Activated naive CD4-positive, alpha-beta T cell treated with anti-CD3 and anti-CD28 coated beads, Interleukin-2, amount 10 ng/mL, durations not matched to agents 5 hours and 36 hours (primary cell): ENCODE data around the gene OR51B2. TPM values are rescaled to one million over a fixed set of nuclear protein-coding genes. Genes with fewer than 3 reads are reported as not detected.

ENCODE experiments used
- total RNA-seq, 2 experiments: library from RNA; stranded (reverse); gene quantifications; one replicate each; pipeline ENCODE4 v1.2.3, GENCODE V29; 2021

The OR51B2 gene
- total RNA-seq = not detected

DNA sequence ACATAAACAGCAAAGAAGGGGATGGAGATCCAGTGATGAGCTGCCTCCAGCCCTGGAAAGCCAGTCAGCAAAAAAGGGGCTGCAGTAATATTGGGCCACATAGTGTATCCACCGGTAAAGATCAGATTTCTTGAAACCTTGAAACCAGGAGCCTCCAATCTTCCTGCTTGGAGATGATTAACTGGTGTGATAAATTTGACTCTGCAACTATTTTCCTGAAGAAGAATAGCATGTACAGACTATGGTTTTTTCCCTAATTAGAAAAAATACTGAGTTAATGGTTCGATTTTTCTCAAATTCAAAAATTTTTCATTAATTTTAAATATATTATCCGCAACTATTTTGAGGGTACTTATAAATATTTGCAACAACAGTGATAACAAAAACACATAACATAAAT lies at the start of gene OR51B2:
OR51B2 (minus strand) TSS at position 101 of the 400 bp plus-strand sequence; CDS start at position 101, 0 bp downstream.

DNA sequence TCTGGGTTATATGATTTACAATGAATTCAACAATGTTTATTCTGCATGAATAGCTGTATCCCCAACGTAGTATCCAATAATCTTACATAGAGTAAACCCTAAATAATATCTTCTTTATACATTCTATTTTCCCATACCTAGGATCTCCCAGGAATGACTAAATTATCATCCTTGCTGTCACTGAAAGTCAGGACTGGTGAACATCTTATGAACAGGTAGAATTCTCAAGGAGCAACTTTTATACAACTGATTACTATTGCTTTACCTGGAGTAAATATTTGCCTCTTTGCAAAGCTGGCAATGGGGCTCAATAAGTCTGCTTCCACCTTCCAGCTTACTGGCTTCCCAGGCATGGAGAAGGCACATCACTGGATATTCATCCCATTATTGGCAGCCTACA lies 27.1 kb upstream of the OR51B2 start, which contains the start of gene OR51B6:
OR51B6 (plus strand) TSS at position 301 of the 400 bp plus-strand sequence; CDS start at position 301, 0 bp downstream.

GRCh38 chr11:5343474-5344335 lies 19.6 kb upstream of the OR51B2 start, which contains the start of gene OR51B5:
OR51B5 (minus strand) TSS chr11:5343524; CDS start chr11:5343524, 0 bp downstream.

DNA sequence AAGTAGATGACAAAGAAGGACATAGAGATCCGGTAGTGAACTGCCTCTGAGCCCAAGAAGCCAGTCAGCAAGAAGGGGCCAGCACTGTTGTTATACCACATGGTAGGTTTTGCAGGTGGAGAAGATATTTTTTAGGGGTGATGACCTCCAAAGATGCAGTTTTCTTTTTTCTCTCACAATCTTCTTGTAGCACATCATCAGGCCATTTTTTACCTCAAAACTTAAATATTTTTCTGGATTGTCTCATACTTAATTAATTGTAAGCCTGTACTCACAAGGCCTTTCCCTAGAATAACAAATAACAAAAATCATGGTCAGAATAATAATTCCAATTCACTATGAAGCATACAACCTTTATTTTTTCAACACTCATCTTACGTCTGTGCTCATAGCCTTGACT lies 22.3 kb downstream of the OR51B2 start, which contains the start of gene OR51B4:
OR51B4 (minus strand) TSS at position 101 of the 400 bp plus-strand sequence; CDS start at position 101, 0 bp downstream.

Other genes starting within 250 kb of the OR51B2 start
- gene OR52A5, start 185.9 kb downstream of the OR51B2 start, total RNA-seq = not detected
- gene OR52A1, start 169.5 kb downstream of the OR51B2 start, total RNA-seq = not detected
- not detected for gene OR51V1, start 123.6 kb downstream of the OR51B2 start, total RNA-seq
- gene HBB, start 97.2 kb downstream of the OR51B2 start, total RNA-seq = not detected
- not detected for gene HBD, start 89.8 kb downstream of the OR51B2 start, total RNA-seq
- gene HBG1, start 74.4 kb downstream of the OR51B2 start, total RNA-seq = not detected
- gene HBG2, start 69.5 kb downstream of the OR51B2 start, total RNA-seq = not detected
- gene HBE1, start 54.4 kb downstream of the OR51B2 start, total RNA-seq = not detected
- not detected for gene OR51B4, start 22.4 kb downstream of the OR51B2 start, total RNA-seq
- not detected for gene OR51B5, start 19.2 kb upstream of the OR51B2 start, total RNA-seq
- gene OR51B6, start 27.2 kb upstream of the OR51B2 start, total RNA-seq = not detected
- gene OR51M1, start 59.5 kb upstream of the OR51B2 start, total RNA-seq = not detected
- not detected for gene OR51Q1, start 97.8 kb upstream of the OR51B2 start, total RNA-seq
- gene OR51I1, start 117.2 kb upstream of the OR51B2 start, total RNA-seq = not detected
- gene OR51I2, start 125.0 kb upstream of the OR51B2 start, total RNA-seq = not detected
- gene OR52D1, start 164.4 kb upstream of the OR51B2 start, total RNA-seq = not detected
- gene UBQLN3, start 185.7 kb upstream of the OR51B2 start, total RNA-seq = not detected
- under 1 TPM in 1 of 2 experiments, not detected in 1; 0.20 TPM for gene UBQLNL, start 192.4 kb upstream of the OR51B2 start, total RNA-seq
- not detected for gene OR52H1, start 224.2 kb upstream of the OR51B2 start, total RNA-seq